Measurements from ENCODE around the gene RNF112.

RNF112 gene

DNA sequence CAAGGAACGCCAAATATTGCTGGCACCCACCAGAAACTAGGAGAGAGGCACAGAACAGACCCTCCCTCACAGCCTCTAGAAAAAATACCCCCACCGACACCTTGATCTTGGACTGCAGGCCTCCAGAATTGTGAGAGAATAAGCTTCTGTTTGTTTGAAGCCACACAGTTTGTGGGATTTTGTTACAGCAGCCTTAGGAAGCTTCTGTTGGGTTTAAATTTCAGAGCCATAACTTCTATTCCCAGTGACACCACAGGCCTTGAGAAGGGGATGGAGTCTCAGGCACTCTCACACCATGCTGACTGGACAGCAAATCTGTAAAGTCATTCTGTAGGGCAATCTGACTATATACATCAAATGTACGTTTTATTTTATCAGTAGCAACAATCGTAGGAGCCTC is 38.6 kb downstream of the RNF112 start:
- no peaks in the 10 kb centered on the region for H3K9me3 ChIP-seq
- no peaks in the 10 kb centered on the region for H3K4me1 ChIP-seq (ENCODE audit: control insufficient read depth in 1 of 2, insufficient read depth in 1 of 2, low read depth in 1 of 2, low read length in 1 of 2)
- no peaks in the 10 kb centered on the region for H3K36me3 ChIP-seq
- H3K4me3 ChIP-seq (ENCODE audit: low read depth in 1 of 2, low read length in 1 of 2): no peak overlapping the region
- peaks cover 37% of the 10 kb centered on the region for H3K27me3 ChIP-seq
- TF ChIP-seq, protein P1, sequence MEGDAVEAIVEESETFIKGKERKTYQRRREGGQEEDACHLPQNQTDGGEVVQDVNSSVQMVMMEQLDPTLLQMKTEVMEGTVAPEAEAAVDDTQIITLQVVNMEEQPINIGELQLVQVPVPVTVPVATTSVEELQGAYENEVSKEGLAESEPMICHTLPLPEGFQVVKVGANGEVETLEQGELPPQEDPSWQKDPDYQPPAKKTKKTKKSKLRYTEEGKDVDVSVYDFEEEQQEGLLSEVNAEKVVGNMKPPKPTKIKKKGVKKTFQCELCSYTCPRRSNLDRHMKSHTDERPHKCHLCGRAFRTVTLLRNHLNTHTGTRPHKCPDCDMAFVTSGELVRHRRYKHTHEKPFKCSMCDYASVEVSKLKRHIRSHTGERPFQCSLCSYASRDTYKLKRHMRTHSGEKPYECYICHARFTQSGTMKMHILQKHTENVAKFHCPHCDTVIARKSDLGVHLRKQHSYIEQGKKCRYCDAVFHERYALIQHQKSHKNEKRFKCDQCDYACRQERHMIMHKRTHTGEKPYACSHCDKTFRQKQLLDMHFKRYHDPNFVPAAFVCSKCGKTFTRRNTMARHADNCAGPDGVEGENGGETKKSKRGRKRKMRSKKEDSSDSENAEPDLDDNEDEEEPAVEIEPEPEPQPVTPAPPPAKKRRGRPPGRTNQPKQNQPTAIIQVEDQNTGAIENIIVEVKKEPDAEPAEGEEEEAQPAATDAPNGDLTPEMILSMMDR (IDR thresholded peaks at IDR 0.05): no peak
- H3K27ac ChIP-seq: no peak overlapping the region

DNA sequence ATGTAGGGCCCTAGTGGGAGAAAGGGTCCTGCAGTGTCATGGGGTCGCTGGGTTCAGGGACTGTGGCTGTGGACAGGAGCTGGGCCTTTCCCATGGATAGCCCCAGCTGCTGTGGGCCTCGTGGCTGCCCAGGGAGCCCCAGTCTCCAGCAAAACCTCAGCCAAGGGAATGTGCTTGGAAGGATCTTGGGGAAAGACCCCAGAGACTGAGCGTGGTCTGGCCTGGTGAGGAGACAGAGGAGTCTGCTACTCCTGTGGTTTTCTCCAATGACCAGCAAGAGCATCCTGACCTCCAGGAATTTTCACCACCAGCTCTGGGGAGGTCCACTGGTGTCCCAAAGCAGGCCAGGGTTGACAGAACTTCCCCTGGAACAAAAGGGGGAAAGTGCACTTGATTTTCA is 42.3 kb downstream of the RNF112 start:
- Histone ChIP-seq H3K27me3 (peaks cover 68% of the 10 kb centered on the region), H3K36me3 (no peaks in the 10 kb centered on the region), H3K4me1 (ENCODE audit: control insufficient read depth in 1 of 2, insufficient read depth in 1 of 2, low read depth in 1 of 2, low read length in 1 of 2) (no peaks in the 10 kb centered on the region), H3K9me3 (no peaks in the 10 kb centered on the region), H3K27ac (no peak overlapping the region), H3K4me3 (ENCODE audit: low read depth in 1 of 2, low read length in 1 of 2) (no peak overlapping the region)
- TF ChIP-seq, protein P1 (IDR thresholded peaks at IDR 0.05): no peak

DNA sequence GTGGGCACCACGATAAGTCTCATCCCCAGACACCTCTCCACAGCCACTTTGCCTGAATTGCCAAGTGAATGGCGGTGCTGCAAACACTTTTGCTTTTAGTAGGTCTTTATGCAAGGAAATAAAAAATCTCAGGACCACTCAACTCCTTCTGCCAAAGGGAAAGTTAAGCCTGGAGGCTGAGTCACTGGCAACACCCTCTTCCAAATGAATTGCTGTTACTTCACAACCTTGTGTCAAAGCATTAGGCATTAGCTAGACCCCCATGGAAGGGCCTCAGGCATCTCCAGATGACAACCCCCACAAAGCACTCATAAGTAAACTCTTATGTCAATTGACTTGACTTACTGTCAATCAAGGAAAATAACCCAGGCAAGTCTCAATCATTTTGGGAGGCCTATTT is 43.0 kb downstream of the RNF112 start:
- H3K9me3 ChIP-seq: no peaks in the 10 kb centered on the region
- H3K36me3 ChIP-seq: no peaks in the 10 kb centered on the region
- H3K4me3 ChIP-seq (ENCODE audit: low read depth in 1 of 2, low read length in 1 of 2): no peak overlapping the region
- peaks cover 61% of the 10 kb centered on the region for H3K27me3 ChIP-seq
- H3K27ac ChIP-seq: no peak overlapping the region
- TF ChIP-seq, protein P1 (IDR thresholded peaks at IDR 0.05): no peak
- H3K4me1 ChIP-seq (ENCODE audit: control insufficient read depth in 1 of 2, insufficient read depth in 1 of 2, low read depth in 1 of 2, low read length in 1 of 2): no peaks in the 10 kb centered on the region

DNA sequence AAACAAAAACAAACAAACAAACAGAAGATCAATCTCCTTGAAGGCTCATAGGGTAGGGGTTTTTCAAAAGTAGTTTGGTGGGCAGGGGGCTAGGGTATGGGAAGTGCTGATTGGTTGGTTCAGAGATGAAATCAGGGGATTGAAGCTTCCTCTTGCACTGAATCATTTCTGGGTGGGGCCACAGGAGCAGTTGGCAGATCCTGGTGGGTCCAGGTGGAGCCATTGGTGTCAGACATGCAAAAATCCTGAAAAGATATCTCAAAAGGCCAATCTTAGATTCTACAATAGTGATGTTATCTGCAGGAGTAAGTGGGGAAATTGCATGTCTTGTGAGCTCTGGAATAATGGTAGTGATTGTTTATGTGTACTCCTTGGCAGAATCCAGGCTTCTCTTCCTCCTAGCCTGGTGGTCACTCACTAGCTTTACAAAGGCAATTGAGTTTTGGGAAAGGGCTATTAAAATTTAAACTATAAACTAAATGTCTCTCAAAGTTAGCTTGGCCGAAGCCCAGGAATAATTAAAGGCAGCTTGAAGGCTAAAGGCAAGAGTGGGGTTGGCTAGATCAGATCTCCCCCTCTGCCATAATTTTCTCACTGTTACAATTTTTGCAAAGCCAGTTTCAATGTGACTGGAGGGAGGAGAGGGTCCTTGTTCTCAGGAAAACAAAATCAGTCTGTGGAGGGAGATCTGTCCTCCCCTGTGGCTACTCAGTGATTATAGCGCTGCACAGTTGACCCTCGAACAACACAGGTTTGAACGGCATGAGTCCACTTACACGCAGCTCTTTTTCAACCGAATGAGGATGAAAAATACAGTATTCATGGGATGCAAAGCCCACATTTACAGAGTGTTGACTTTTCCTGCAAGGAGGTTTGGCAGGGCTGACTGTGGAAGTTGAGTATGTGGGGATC is 45.2 kb downstream of the RNF112 start:
- H3K4me1 ChIP-seq (ENCODE audit: control insufficient read depth in 1 of 2, insufficient read depth in 1 of 2, low read depth in 1 of 2, low read length in 1 of 2): no peaks in the 10 kb centered on the region
- TF ChIP-seq, protein P1 (IDR thresholded peaks at IDR 0.05): no peak
- no peak overlapping the region for H3K27ac ChIP-seq
- H3K27me3 ChIP-seq: peaks cover 54% of the 10 kb centered on the region
- no peak overlapping the region for H3K4me3 ChIP-seq (ENCODE audit: low read depth in 1 of 2, low read length in 1 of 2)
- H3K36me3 ChIP-seq: no peaks in the 10 kb centered on the region
- H3K9me3 ChIP-seq: no peaks in the 10 kb centered on the region

DNA sequence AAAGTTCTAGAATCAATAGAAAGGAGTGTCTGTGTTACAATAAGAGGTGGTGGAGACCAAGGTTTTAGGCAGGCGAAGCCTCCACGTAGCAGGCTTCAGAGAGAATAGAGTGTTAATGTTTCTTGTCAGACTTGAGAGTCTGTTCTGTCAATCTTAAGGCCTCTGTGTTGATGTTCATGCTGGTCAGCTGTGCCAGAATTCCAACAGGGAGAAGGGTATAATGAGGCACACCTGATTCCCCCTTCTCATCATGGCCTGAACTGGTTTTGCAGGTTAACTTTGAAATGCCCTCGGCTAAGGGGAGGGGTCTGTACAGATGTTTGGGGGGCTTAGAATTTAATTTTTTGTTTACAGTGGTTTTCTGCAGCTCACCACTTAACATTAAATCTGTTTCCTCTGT is 46.0 kb downstream of the RNF112 start:
- H3K9me3 ChIP-seq: no peaks in the 10 kb centered on the region
- TF ChIP-seq, protein P1 (IDR thresholded peaks at IDR 0.05): no peak
- H3K27me3 ChIP-seq: peaks cover 52% of the 10 kb centered on the region
- no peaks in the 10 kb centered on the region for H3K4me1 ChIP-seq (ENCODE audit: control insufficient read depth in 1 of 2, insufficient read depth in 1 of 2, low read depth in 1 of 2, low read length in 1 of 2)
- H3K27ac ChIP-seq: no peak overlapping the region
- H3K36me3 ChIP-seq: no peaks in the 10 kb centered on the region
- no peak overlapping the region for H3K4me3 ChIP-seq (ENCODE audit: low read depth in 1 of 2, low read length in 1 of 2)
